GM12874 (cell line): ENCODE data around the gene TSTD1.
A peak's percentile ranks its signal among the peaks of the same experiment; 100 is the strongest.

ENCODE experiments used
- CTCF ChIP-seq: IDR thresholded peaks from 2 replicates; pipeline ENCODE4 v1.5.1; 2011; ENCODE audit warnings: low read depth, mild to moderate bottlenecking, control low read depth, low read length, moderate library complexity; ENCODE audit not compliant: insufficient read depth

Gene TSTD1

GRCh38 chr1:161072751-161073449 is 34.1 kb upstream of the TSTD1 start:
- no peak for TF ChIP-seq CTCF

GRCh38 chr1:161071886-161072371 is 33.2 kb upstream of the TSTD1 start:
- peak; percentile 72 for TF ChIP-seq CTCF

DNA sequence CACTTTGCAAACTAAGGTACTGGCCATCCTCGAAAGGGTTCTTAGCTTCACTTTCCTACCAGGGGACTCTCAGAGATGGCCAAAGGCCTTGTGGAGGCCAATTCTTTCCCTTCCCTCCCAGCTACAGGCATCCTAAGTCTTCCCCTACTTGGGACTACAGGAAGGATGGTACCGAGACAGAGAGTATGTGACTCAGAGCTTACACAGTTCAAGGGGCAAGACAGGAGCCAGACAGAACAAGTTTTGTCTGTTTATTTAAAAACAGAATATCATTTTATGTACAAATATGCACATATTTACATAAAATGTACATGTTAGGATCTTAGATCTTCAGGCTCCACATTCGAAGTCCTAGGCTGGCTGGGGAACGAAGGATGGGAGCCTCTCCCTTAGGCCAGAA is 32.0 kb upstream of the TSTD1 start:
- TF ChIP-seq CTCF: no peak

DNA sequence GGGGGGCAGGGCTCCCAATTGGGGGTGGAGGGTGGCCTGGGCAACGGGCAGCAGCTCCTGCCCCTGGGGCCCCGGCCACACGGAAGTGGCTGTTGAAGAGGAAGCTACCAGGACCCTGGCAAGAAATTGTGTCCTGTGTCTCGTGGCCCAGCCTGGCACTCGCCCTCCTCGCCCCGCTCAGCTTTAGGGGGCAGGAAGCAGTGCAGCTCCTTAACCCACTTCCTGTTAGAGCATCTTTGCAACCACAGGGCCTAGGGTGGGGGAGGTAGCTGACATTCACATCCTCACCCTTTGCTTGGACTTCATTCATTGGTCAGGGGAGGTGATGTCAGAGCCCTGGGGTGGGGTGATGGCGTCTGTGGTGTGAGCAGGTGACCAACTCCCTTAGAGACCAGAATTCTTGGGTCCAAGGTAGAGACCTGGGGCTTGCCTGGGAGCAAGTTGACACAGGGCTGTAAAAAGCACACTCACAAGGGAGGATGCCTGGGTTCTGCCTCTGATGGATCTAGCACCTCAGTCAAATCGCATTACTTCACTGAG is 31.0 kb upstream of the TSTD1 start, which contains the start of gene ARHGAP30:
Gene ARHGAP30, minus strand, starts transcription at position 161 of the 540 bp plus-strand sequence. CDS start 267 bp downstream, outside the sequence.
- no peak for TF ChIP-seq CTCF

- no peak for TF ChIP-seq CTCF
Measured at GRCh38 chr1:161069241-161069640, 30.5 kb upstream of the TSTD1 start.

GRCh38 chr1:161068306-161069234 is 29.8 kb upstream of the TSTD1 start:
- no peak for TF ChIP-seq CTCF

DNA sequence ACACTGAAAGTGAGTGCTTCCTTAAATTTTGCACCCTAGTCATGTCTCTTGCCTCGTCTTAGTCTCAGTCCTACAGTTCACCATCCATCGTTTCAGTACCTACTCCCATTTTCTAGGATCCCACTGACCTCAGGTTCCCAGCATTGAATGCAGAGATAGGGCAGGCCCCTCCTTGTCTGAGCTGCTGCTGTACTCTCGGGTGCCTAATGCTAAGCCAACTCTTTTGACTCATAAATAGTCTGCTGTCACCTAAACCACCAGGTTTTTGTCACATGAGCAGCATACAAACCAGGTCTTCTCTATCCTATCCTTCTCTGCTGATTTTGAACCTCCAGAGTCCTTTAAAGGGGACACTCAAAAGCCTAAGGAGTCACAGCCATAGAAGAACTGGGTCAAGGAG is 27.9 kb upstream of the TSTD1 start:
- no peak for TF ChIP-seq CTCF
